ENCODE results near the gene XDH.

The XDH gene

DNA sequence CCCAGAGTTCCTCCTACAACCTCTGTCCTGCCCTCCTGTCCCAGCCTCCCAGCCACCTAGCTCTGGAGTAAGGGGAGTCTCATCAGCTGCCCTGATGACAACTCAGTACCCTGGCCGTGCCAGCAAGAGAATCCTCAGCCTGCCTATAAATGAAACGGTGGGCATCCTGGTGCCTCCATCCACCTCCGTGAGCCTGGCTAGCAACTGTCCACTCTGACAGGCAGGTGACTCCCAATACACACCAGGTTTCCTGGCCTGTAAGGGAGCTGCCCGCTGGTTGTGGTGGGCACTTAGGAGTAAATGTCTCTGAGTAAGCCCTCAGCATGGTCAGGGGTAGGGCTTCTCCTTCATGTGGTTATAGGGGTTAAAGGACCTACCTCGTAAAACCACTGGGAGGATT is 81.5 kb downstream of the XDH start:
- no peak for DNase-seq (ENCODE audit: low read depth in 2 of 2, low spot score in 1 of 2)

DNA sequence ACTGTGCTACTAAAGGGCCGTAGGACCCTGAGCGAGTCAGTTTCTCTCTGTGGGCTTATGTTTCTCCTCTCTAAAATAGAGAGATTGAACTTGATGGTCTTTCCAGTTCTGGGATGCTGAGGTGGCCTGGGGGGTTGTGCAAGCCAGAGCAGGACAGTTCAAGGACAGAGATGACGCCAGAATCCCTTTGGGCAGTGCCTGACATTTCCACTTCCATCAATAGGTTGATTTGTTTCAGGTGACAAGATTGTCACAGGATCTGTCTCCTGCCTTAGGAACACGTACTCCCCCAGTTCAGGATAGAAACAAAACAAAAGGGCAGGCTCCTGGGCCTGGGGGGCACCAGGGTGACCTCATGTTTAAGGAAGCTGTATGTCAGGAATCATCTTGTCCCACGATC is 82.0 kb downstream of the XDH start:
- no peak for DNase-seq (ENCODE audit: low read depth in 2 of 2, low spot score in 1 of 2)

DNA sequence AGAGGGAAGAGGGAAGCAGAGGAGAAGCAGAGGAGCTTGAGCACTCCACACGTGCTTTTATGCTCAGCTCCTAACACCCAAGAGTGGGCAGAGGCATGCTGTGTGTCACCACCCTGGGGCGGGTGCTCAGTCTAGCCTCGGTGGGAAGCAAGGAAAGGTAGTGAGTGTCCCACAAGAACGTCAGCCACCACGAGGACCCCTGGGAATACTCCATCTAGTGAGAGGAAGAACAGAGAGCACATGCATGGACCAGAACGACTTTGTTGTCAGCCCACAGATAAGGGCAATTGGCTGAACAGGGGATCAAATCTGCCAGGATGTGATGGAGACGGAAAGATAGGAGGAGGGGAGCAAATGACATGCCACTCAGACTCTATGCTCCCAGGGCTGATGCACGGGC is 83.4 kb downstream of the XDH start:
- no peak for DNase-seq (ENCODE audit: low read depth in 2 of 2, low spot score in 1 of 2)

DNA sequence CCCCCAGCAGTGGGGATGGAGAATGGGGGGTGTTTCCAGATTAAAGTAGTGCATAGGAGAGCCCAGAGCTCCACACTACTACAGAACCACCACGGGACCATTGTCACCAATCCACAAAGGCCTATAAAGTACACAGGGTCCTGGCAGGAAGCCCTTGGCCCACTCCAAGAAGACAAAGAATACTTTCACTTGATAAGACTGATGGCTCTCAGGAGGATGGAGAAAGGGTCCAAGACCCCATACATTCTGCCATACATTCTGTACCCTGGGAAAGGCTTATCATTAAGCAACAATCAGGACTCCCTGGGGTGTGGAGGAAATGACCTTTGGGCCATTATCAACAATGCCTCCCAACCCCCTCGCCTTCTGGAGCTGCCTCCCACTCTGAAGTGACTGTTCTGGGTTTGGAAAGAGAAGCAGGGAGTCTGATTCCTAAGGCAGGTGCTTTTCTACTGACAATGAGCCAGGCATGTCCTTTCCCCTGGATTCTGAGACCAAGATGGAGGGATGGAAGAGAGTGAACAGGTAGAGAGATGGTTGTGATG is 85.4 kb downstream of the XDH start:
- DNase-seq (ENCODE audit: low read depth in 2 of 2, low spot score in 1 of 2) = no peak

DNA sequence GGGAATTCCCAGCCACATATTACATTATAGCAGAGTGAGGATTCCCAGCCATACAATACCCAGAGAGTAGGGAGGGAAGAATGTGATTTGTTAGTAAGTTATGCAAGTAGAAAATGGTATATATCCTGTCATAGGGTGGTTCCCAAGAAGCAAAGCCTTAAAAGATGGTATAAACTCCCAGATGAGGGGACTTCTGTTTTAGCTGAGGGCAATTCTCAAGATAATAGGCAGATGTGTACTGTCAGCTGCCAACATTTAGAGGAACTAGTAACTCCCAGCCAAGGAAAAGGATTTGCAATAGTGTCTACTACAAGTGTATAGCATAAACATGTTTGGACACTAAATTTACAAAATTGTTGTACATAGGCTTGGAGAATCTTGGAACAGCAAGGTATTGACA is 86.5 kb downstream of the XDH start:
- no peak for DNase-seq (ENCODE audit: low read depth in 2 of 2, low spot score in 1 of 2)

DNA sequence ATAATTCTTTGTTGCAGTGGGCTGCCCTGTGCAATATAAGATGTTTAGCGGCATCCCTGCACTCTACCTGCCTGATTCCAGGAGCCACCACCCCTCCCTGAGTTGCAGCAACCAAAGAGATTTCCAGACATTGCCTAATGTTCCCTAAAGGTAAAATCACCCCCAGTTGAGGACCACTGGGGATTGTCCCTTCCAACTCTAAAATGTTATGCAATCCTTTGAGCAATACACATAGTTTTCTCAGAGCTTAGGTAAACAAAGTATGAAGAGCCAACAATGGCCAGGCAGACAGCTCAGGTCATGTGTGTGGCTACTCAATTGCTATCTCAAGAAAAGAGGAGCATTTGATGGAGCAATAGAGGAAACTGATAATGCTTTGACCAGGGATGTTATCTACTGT is 87.0 kb downstream of the XDH start:
- no peak for DNase-seq (ENCODE audit: low read depth in 2 of 2, low spot score in 1 of 2)

DNA sequence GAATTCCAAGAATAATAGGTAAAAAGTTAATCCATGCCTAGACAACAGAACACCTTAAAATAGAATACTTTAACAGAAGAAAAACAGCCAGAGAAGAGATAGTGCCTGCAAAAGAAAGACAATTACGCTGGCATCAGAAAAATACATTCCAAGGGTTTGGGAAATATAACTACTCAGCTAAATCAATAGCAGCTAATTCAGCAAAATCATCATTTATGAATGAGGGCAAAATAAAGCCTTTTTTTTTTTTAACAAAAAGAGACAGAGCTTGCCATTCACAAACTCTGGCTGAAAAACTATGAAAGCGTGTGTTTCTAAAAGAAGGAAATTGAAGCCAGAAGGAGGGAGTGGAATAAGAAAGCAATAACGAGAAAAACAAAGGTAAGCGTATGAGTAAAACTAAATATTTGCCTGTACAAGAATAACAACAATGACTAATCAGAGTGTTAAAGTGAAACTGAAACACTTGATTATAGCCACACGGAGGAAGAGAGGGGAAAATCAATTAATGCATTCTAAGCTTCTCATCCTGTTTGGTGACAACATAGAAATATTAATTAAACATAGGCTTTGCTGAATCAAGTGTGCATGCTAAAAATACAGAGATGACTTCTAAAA is 90.4 kb downstream of the XDH start:
- no peak for DNase-seq (ENCODE audit: low read depth in 2 of 2, low spot score in 1 of 2)

DNA sequence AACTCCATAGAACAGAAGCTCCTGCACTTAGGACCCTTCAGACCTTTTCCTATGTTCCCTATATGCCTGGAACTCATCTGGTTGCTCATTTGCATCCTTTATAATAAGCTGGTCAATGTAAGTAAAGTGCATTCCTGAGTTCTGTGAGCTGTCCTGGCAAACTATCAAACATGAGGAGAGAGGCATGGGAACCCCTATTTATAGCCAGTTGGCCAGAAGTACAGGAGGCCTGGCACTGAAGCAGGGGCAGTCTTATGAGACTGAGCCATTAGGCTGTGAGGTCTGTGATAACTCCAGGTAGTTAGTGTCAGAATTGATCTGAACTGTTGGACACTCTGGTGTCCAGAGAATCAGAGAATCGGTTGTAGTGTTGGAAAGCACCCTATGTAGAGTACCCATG is 92.2 kb downstream of the XDH start:
- no peak for DNase-seq (ENCODE audit: low read depth in 2 of 2, low spot score in 1 of 2)

DNA sequence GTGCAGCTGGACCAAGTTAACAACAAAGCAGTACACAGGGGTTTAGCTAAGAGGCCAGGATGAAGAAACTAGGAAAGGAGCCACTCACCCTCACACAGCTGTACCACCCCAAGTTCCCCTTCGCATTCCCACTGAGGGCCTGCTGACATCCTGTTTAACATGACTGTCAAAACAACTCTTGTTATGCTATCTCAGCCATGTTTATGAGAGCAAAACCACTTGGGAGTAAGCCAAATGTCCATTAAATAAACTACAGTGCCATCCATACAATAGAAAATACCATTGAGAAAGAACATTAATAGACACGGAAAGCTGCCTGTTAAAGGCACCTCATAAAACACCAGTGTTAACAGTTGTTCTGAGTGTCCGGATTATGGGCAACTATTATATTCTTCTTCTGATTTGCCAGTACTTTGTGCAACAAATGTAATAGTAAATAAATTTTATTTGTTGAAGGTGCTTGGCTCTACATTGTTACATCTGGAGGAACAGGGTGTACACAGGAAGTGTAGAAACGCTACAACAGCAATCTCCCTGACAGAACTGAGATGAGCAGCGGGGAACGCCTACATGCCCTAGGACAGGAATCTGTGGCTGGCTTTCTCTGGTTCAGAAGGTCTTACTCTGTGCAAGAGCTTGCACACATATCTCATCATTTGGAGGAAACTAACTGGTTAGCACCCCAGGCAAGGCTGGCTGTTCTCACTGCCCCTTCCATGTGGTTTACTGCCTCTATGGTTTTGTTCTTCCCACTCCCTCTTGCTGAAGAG is 95.0 kb downstream of the XDH start:
- no peak for DNase-seq (ENCODE audit: low read depth in 2 of 2, low spot score in 1 of 2)

DNA sequence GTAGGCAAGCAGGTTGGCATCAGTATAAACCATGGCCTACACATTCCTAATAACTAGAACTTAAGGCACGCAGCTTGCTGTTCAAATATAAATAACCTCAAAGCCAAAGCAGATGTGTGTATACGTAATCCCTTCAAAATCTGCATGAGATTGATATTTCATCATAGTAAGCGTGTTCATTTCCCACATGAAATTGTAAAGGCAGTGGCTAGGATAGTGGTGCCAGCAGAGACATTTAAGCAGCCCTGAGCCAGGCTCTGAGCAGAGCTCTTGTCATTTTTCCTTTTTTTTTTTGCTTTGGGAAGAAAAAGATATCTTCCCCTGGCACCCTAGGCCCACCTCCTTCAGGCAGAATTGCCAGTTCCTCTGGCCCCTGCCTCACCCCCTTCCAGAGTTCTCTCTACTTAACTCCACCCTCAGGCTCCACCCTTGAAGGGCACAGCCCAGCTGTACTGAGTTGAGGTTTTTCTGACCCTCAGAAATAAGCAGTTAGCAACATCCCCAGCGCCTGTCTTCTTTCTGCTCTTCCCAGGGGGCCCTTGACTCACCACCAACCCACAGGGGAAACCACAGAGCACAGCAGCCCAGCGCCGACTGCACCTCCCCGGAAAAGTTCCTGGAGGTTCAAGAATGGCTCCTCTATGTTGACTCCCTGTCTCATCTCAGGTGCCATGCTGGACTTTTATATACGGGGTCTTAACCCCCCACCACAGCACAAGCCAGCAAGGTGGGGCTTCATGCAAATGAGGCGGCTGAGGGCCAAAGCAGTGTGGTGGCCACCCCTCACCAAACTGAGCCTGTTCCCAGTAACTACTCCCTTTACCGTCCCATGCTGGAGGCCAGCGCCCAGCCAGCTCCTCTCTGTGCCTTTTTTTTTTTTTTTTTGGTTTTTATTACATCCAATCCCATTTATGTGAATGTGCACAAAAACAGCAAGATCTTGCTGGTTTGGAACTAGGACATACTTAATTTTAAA is 95.9 kb downstream of the XDH start:
- no peak for DNase-seq (ENCODE audit: low read depth in 2 of 2, low spot score in 1 of 2)

DNA sequence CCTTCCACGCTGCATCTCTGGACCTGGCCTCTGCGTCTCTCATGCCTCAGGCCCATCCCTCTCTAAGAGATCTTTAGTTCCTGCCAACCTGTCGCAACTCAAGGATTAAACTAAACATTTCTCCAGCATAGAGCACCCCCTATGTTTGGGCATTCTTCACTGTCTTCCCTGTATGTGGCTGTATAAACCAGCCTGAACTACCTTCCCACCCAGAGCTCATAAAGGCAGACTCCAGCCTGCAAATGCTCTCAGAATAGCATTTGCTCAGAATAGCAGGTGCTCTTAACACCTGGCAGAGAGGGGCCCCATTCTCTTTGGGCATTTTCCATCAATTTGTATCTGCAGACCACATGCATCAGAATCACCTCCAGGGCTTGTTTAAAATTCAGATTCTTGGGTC is 97.1 kb downstream of the XDH start:
- DNase-seq (ENCODE audit: low read depth in 2 of 2, low spot score in 1 of 2) = no peak

DNA sequence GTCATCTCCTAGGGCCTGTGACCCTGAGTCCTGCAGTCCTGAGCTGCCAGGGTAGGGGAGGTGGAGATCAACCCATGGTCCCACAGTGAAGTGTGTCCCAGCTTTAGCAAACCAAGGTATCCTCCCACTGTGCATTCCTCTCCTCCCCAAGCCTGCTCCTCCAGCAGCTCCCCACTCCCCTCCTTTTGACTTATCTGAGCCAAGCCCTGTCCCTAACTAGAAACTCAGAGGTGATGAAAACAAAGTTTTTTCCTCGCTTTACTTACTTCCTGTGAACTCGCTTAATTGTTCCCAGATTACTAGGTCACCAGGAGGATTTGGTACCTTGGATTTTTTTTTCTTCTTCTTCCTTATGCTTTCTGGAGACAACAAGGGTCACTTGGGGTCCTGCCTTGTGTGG is 99.8 kb downstream of the XDH start:
- no peak for DNase-seq (ENCODE audit: low read depth in 2 of 2, low spot score in 1 of 2)

DNA sequence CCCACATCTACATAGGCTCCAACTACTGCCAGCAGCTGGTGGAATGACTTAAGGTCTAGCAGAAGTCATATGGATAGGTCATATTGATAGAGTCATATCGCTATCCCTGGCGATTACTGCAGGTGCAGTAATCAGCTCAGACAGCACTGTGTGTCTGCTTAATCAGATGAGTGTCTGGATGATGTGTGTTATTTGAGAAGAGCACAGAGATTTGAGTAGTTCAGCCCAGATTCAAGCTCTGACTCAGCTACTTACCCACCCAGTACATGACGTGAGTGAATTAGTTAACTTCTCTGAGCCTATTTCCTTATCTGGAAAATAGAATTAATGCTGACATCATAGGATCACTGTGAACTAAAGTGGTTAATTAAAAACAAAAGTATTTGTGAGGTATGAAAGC is 101.6 kb downstream of the XDH start:
- DNase-seq (ENCODE audit: low read depth in 2 of 2, low spot score in 1 of 2) = no peak

DNA sequence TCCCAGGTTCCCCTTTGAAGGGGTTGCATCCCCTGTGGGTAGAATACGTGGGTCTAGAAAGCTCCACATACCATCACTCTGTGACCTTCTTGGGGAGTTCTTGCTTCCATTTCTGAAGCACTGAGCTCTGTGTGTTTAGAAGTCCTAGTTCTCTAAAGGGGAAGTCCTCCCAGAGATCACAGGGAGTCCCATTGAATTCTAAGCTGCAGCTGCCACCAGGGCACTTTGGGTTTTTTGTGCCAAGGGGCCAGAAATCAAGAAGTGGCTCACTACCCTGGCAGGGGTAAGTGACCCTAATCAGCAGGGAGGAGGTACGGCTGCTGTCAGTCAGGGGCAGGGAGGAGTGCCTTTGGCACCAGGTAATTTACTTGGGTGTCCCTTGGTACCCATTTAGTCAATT is 109.7 kb downstream of the XDH start:
- no peak for DNase-seq (ENCODE audit: low read depth in 2 of 2, low spot score in 1 of 2)

DNA sequence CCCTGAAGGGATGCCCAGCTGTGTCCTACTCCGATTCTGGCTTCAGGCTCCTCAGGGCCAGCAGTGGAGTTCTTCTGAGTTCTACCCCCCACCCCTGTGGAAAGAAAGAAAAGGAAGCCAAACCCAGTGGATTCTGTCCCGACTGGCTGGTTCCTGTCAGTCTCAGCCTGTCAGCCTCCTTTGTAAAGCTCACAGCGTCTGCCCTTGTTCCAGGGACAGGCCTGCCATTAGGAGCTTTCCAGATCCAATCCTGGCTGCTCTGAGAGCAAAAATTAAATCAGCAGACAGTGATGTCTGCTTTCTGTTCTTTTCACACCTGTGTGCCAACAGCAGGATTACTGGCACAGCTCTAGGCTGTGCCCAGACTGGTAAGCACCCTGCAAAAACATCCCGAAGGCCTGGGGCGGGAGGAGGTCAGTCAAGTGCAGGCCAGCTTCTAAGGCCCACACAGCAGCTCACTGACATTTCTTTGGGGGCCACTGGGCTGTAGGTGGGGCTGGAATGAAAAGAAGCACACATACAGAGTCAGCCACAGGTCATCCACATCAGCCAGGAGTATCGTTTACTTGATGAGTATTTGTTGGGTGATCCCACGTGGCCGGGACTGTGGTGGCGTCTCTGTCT is 111.5 kb downstream of the XDH start:
- DNase-seq (ENCODE audit: low read depth in 2 of 2, low spot score in 1 of 2) = no peak

DNA sequence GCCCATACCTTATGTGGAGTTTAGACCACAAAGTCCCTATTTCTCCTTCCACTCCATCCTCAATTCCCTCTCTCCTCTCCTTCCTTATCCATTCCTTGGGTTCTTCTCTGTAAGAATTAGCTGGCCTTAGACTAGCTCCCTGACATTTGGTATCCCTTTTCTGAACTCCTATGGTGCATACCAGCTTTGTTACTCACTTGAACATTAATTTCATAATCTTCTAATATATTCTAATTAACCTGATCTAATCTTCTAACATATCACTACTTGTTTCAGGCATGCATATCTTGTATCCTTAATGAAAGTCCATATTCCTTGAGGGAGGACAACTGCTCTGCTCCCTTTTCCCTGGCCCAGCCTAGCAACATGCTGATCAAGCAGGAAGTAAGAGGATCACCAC is 114.2 kb downstream of the XDH start:
- no peak for DNase-seq (ENCODE audit: low read depth in 2 of 2, low spot score in 1 of 2)

DNA sequence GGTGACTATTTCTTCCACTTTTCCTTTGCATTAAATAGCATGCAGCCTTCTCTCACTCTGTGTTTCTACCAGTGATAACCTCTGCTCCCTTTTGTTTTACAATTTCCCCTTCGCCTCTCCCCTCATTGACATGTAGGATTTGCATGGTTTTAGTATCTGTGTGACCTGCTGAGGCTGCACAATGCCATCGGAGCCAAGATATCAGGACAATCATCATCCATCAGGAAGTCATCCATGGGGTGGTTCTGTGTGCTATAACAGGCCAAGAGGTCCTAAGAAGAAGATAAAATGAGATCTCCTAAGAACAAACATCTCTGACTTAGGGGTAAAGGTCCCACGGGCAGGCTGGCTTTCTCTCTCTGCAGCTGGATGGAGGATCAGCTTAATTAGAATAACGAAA is 115.0 kb downstream of the XDH start:
- DNase-seq (ENCODE audit: low read depth in 2 of 2, low spot score in 1 of 2) = no peak

DNA sequence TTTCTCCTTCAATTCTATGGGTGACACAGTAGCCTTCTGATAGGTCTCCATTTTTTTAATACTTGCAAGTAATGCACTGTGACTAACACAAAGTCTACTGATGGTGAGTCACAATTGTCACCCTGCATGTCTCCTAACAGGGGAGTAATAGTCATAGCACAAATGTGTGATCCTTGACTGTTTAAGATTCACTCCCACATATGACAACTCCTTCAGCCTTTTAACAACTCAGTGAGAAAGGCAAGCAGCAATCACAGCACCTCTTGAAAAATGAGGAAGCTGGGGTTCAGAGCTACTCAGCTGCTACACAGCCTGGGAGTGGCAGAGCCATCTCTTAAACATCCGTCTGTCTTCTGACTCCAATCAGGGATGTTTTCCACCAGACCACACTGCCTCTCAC is 116.8 kb downstream of the XDH start:
- DNase-seq (ENCODE audit: low read depth in 2 of 2, low spot score in 1 of 2) = no peak

DNA sequence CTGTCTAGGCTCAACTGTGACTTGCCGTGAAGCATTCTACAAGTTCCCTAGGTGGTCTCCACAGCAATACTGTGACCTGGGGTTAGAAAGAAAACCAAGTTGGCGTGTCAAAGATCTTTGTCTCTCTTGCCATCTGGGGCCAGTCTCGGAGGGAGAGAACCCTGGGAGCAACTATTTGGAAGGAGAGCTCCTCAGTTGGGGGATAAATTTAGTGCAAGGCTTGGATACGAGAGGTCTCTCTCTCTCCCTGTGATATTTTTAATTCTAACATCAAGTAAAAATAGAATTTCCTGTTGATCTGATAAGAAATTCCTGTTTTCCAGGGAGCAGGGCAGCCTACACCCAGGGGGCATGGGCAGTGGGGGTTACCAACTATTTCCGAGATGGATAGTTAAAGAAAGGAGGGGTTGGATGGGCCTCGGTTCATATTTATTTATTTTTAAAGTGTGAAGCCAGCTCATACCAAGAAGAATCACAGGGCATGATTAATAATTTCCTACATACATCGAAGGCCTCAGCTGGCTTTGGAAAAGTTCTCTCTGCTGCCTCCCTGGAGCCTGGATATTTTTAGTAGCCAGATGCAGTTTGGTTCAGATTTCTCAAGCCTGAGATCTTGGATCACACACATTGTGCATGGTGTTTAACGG is 117.8 kb downstream of the XDH start:
- no peak for DNase-seq (ENCODE audit: low read depth in 2 of 2, low spot score in 1 of 2)

DNA sequence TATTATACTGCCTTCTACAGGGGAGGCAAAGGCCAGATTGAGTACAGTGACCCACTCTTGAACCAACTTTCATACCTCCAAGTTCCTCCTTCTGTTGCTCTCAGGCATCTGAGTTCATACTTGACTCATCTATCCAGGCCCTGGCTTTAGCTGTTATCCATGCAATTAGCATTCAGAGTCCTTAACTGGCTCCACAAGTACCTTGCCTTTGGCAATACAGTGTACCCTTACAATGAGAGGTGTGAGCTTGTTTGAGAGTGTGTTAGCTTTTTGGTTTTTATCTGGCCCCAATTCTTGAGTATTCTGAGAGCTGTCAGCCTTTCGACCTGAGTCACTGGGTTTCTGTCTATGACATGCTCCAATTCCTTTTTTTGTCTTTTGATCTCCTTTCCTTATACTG is 120.3 kb downstream of the XDH start:
- no peak for DNase-seq (ENCODE audit: low read depth in 2 of 2, low spot score in 1 of 2)

DNA sequence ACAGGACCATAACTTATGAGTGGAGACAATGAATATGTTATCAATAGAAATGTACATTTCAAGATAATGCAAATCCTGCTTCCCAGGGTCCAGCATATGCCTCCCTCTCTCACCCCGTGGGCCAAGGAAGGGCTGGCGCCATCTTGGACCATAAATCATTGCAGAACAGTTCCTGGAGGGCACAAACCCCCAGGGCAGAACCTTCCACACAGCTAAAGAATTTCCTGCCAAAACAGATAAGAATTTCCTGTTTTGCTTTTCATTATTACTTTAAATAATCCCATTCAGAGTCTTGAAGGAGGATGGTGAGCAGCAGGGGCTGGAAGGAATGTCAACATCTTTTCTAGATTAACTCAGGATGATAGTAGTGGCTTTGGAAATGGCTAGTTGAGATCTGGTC is 126.9 kb downstream of the XDH start:
- no peak for DNase-seq (ENCODE audit: low read depth in 2 of 2, low spot score in 1 of 2)
